ENCODE measurements around the gene EYA2.

Gene EYA2

GRCh38 chr20:47007826-47008655, 113.4 kb downstream of the EYA2 start:
- no peak for DNase-seq (ENCODE audit: low read depth in 2 of 2)

- DNase-seq (ENCODE audit: low read depth in 2 of 2): no peak
Measured at GRCh38 chr20:47008842-47009518, 114.3 kb downstream of the EYA2 start.

- DNase-seq (ENCODE audit: low read depth in 2 of 2): no peak
Measured at GRCh38 chr20:47009784-47010183, 115.1 kb downstream of the EYA2 start.

GRCh38 chr20:47011984-47012383, 117.3 kb downstream of the EYA2 start:
- no peak for DNase-seq (ENCODE audit: low read depth in 2 of 2)

GRCh38 chr20:47013606-47014005, 119.0 kb downstream of the EYA2 start:
- DNase-seq (ENCODE audit: low read depth in 2 of 2): no peak

DNA sequence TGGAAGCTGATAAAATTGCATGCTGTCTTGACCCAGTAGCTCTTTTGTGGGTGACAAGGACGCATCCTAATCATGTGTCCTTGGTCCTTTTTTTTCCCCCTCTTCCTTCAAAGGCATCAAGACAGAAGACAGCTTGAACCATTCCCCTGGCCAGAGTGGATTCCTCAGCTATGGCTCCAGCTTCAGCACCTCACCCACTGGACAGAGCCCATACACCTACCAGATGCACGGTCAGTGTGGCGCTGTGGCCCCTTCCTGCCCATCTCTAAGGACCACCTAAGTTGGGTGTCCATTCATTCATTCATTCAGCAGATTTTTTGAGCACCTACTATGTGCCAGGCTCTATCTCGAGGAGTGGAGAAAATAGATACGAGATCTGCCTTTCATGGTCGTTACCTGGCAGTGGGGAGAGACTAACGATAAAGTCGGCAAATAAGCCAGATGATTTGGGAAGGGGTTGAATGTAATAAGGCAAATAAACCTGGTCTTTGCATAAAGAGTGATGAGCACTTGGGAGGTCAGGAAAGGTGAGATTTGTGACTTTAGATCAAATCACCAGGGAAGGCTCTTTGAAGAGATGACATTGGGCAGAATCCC, 121.5 kb downstream of the EYA2 start:
- DNase-seq (ENCODE audit: low read depth in 2 of 2): no peak

DNA sequence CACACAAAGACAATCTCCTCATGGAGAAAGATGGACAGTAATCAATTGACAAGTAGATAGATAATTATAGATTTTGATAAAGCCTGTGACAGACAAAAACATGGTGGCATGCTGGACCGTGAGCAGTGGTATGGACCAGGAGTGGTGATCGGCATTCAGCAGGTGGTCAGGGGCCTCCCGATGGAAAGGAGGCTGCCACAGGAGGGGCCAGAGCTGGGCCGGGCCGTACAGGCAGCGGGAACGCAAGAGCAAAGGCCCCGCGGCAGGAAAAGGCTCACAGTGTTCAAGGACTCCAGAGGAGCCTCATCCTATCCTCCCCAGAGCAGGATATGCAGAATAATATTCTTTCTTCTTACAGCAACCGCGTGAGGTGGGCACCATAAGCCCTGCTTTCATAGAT, 123.7 kb downstream of the EYA2 start:
- DNase-seq (ENCODE audit: low read depth in 2 of 2): no peak

- no peak for DNase-seq (ENCODE audit: low read depth in 2 of 2)
Measured at GRCh38 chr20:47019121-47019824, 124.6 kb downstream of the EYA2 start.

DNA sequence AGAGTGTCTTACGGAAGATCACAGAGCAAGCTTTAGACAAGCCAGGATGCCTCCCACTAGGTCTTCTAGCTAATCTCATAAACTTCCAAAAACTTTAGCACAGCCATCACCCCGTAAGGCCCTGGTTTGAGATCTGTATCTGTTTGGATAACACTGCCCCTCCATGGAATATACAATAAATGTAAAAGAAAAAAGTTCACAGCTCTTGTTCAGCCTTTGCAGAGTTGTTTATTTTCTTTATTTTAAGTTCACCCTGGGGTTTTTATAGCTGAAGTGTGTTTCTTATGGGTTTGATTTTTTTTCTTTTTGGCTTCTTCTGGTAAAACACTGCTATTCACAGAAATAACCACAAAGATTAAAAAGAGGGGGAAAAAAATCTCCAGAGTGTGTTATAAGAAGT, 125.6 kb downstream of the EYA2 start:
- DNase-seq (ENCODE audit: low read depth in 2 of 2): no peak

DNA sequence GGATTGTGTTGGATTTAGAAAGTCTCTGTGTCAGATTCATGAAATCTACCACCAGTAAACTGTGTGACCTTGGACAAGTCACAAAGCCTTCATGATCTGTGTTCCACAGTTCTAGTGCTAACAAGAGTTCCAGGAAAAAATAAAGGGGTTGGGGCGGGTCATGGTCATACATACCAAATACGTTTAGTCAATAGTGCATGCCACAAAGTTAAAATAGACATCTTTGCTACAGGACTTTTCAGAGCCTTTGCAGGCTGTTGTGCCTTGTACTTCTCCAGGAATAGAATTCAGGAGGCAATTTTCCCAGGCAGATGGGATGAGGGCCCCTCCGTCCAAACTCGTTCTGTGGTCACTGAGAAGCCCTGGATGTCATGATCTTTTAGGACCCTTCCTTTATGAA, 127.2 kb downstream of the EYA2 start:
- no peak for DNase-seq (ENCODE audit: low read depth in 2 of 2)

- no peak for DNase-seq (ENCODE audit: low read depth in 2 of 2)
Measured at GRCh38 chr20:47024461-47024937, 129.9 kb downstream of the EYA2 start.

DNA sequence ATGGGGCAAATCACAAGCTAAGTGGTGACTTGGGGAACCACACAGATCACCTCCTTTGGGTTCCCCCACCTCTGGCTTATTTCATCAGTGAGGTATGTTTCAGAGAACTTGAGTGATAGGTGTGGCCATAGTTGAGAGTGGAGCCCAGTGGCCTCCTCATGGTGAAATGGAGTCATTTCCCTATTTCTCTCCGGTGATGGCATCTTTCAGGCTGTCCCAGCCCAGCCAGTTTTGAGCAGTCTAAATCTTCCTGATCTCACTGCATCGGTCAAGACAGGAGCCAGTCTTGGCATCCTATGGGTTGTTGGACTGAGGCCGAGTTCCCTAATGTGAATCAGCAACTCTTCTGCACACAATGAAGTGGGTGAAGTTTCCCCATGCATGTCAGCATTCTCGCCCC, 132.4 kb downstream of the EYA2 start:
- no peak for DNase-seq (ENCODE audit: low read depth in 2 of 2)

DNA sequence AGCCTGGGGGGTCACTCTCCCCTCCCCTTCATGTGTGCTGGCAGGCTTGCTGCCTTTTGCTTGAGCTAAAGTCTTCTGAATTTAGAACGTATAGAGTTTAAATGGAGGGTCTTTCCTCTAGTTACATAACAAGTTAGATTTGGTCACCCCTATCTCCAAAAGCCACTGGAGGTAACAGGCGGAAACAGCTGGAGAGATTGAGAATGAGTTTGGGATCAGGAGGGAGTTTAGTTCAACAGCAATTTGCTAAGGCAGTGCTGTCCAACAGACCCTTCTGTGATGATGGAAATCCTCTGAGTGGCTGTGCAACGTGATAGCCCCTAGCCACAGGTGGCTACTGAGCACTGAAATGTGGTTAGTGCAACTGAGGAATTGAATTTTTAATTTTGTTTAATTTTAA, 132.8 kb downstream of the EYA2 start:
- DNase-seq (ENCODE audit: low read depth in 2 of 2): no peak

GRCh38 chr20:47028487-47028886, 133.8 kb downstream of the EYA2 start:
- no peak for DNase-seq (ENCODE audit: low read depth in 2 of 2)

GRCh38 chr20:47029845-47030244, 135.2 kb downstream of the EYA2 start:
- no peak for DNase-seq (ENCODE audit: low read depth in 2 of 2)

- DNase-seq (ENCODE audit: low read depth in 2 of 2): no peak
Measured at GRCh38 chr20:47030271-47030810, 135.7 kb downstream of the EYA2 start.

DNA sequence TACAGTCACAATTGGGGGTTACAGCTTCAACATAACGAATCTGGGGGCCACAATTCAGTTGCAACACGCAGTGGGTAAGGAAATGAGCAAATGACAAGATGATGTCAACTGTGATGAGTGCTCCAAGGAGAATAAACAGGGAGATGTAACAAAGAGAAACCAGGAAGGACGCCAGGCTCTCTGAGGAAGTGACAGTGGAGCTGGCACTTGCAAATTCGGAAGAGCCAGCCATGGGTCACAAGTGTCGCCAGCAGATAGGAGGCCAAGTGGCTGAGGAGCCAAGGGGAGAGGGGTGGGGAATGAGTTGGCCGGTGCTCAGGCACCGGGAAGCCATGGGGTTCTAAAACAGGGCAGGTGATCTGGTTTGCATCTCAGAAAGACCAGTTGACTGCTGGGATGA, 136.4 kb downstream of the EYA2 start:
- DNase-seq (ENCODE audit: low read depth in 2 of 2): no peak

GRCh38 chr20:47031821-47032220, 137.2 kb downstream of the EYA2 start:
- DNase-seq (ENCODE audit: low read depth in 2 of 2): no peak

DNA sequence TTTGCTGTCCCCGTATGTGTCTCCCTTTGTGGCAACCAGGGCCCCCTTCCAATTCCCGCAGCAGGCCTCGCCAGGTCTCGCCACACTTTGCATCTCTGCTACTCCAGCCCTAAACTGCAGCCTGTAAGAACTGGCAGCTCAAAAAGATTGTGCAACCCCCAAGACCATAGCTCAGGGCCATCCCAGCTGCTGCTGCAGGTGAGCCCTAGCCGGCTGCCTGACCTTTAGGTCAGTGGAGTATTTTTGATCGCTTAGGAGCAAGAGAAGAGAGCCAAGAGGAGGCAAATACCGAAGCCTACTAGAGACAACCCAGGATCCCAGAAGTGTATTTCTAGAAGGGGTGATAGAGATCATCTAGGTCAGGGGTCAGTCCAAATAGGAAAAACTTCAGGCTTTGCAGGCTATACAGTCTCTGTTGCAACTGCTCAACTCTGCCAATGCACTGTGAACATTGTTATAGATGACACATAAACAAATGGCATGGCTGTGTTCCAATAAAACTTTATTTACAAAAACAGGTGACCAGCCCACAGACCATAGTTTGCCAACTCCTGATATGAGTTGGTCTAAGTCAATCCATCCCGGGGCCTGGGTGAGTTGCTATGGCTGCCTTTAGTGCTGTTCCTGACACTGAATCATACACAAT, 138.4 kb downstream of the EYA2 start:
- no peak for DNase-seq (ENCODE audit: low read depth in 2 of 2)

DNA sequence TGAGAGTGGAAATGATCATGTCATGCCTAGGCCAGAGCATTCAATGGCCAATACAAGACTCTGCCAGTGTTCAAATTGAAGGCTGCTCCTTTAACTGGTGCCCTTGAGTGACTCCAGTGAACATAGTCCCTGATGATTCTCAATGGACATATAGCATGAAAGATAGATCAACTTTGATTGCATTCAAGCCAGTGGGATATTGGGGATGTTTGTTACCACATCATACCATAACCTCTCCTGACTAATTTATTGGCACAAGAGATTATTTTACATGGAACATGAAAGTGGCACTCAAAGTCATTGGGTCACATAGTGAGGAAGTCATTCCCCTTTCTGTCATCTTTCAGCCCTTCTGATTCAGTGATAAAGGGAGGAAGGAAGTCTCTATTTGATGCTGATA, 139.0 kb downstream of the EYA2 start:
- DNase-seq (ENCODE audit: low read depth in 2 of 2): no peak

- no peak for DNase-seq (ENCODE audit: low read depth in 2 of 2)
Measured at GRCh38 chr20:47035026-47035590, 140.5 kb downstream of the EYA2 start.

Measured in activated CD8-positive, alpha-beta memory T cell treated with anti-CD3 and anti-CD28 coated beads for 4 hours (primary cell).